ENCODE results near the gene PKD2L2.

PKD2L2 gene

GRCh38 chr5:137870647-137871339 lies 18.5 kb upstream of the PKD2L2 start:
- no peak for DNase-seq (ENCODE audit: insufficient read length, low spot score)

GRCh38 chr5:137871571-137871970 lies 17.7 kb upstream of the PKD2L2 start:
- FAIRE-seq = no peak
- TF ChIP-seq CTCF (IDR thresholded peaks at IDR 0.05; ENCODE audit: insufficient read depth, missing control alignments) = no peak
- no peak for DNase-seq (ENCODE audit: insufficient read length, low spot score)

More at GRCh38 chr5:137870647-137871339, 18.5 kb upstream of the PKD2L2 start:
- no peak for FAIRE-seq
- no peak for TF ChIP-seq CTCF (IDR thresholded peaks at IDR 0.05; ENCODE audit: insufficient read depth, missing control alignments)

DNA sequence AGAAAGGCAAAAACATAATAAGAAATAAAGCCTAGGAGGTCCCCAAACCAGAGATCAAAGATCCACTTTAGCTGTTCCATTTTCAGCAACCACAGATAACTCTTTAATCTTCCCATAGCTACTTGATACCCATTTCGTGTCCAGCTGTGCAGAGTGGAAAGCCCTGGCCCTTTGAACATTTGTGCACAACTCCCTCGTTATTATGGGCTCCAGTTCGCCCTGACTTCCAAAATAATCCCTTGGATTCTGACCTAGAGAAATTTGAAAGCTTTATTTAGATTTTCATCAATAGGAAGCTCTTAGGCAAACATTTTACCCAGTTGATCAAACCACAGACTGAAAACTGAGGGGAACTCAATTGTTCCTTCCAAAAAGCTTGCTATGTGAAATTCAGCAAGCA lies 16.8 kb upstream of the PKD2L2 start:
- FAIRE-seq (no peak), DNase-seq (ENCODE audit: insufficient read length, low spot score) (no peak)
- TF ChIP-seq CTCF (IDR thresholded peaks at IDR 0.05; ENCODE audit: insufficient read depth, missing control alignments) = no peak

DNA sequence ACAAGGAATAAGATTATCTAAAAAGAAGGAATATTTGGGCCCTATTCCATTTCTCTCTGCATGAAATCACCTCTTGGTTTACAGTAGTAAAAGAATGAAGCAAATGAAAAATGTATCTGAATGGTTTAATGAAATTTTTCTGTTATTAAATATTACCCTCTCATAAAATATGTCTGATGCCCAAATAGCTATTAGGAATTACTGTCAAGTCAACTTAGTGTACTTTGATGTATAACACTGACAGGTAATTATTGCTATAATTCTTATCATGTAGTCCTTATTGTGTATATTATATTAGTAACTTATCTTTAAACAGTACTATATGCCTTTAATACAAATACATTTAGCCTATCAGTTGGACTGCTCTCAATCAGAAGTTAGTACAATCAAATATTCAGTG lies 13.2 kb upstream of the PKD2L2 start:
- DNase-seq (ENCODE audit: insufficient read length, low spot score) (no peak), FAIRE-seq (no peak)
- no peak for TF ChIP-seq CTCF (IDR thresholded peaks at IDR 0.05; ENCODE audit: insufficient read depth, missing control alignments)

- FAIRE-seq = no peak
- TF ChIP-seq CTCF (IDR thresholded peaks at IDR 0.05; ENCODE audit: insufficient read depth, missing control alignments) = no peak
- no peak for DNase-seq (ENCODE audit: insufficient read length, low spot score)
Observed at GRCh38 chr5:137880313-137880712, 8.9 kb upstream of the PKD2L2 start.

GRCh38 chr5:137887831-137888230 lies 1.4 kb upstream of the PKD2L2 start:
- FAIRE-seq (no peak), DNase-seq (ENCODE audit: insufficient read length, low spot score) (no peak)
- TF ChIP-seq CTCF (IDR thresholded peaks at IDR 0.05; ENCODE audit: insufficient read depth, missing control alignments) = no peak

GRCh38 chr5:137888466-137888862 lies 793 bp upstream of the PKD2L2 start:
- DNase-seq (ENCODE audit: insufficient read length, low spot score) (no peak), FAIRE-seq (no peak)
- no peak for TF ChIP-seq CTCF (IDR thresholded peaks at IDR 0.05; ENCODE audit: insufficient read depth, missing control alignments)

Measured in D721Med (cell line).